CD4-positive, alpha-beta T cell treated with Interleukin-15 for 4 hours (primary cell): ENCODE results near the gene SDR39U1.
"Not testable (repeated sequence)": the region's sequence is repeated elsewhere in the genome, so short reads cannot be mapped to it uniquely, and the experiment has no call there.

Experiments
- DNase-seq: peaks from one replicate; pipeline ENCODE4 v3.0.0-alpha.2; 2020; ENCODE audit warnings: low spot score

SDR39U1 gene

GRCh38 chr14:24442240-24443052 is at the start of gene SDR39U1:
Gene SDR39U1 (minus strand): TSS chr14:24442776. CDS start chr14:24442769, 7 bp downstream.
- DNase-seq = peak; percentile 99

- DNase-seq = not testable (repeated sequence)
These were observed 49.2 kb upstream of the SDR39U1 start for GRCh38 chr14:24491586-24492408.

- DNase-seq = peak; percentile 12
These were observed 41.2 kb upstream of the SDR39U1 start for GRCh38 chr14:24483604-24484252.

- DNase-seq = not testable (repeated sequence)
These were observed 40.2 kb upstream of the SDR39U1 start for GRCh38 chr14:24482699-24483303.

- peak; percentile 47 for DNase-seq
These were observed 39.2 kb upstream of the SDR39U1 start for GRCh38 chr14:24481622-24482324.

GRCh38 chr14:24479999-24480398 is 37.4 kb upstream of the SDR39U1 start:
- DNase-seq = not testable (repeated sequence)

GRCh38 chr14:24475261-24475660 is 32.7 kb upstream of the SDR39U1 start:
- no peak for DNase-seq

GRCh38 chr14:24473211-24473610 is 30.6 kb upstream of the SDR39U1 start:
- no peak for DNase-seq

GRCh38 chr14:24470450-24470849 is 27.9 kb upstream of the SDR39U1 start:
- not testable (repeated sequence) for DNase-seq

- DNase-seq = no peak
These were observed 23.2 kb upstream of the SDR39U1 start for GRCh38 chr14:24465805-24466204.

- no peak for DNase-seq
These were observed 22.8 kb upstream of the SDR39U1 start for GRCh38 chr14:24465368-24465767.

- no peak for DNase-seq
These were observed 21.6 kb upstream of the SDR39U1 start for GRCh38 chr14:24463884-24464785.

GRCh38 chr14:24463017-24463883 is 20.7 kb upstream of the SDR39U1 start:
- DNase-seq = no peak

- DNase-seq = no peak
These were observed 18.8 kb upstream of the SDR39U1 start for GRCh38 chr14:24461336-24461735.

- no peak for DNase-seq
These were observed 16.8 kb upstream of the SDR39U1 start for GRCh38 chr14:24459331-24459730.

- no peak for DNase-seq
These were observed 16.2 kb upstream of the SDR39U1 start for GRCh38 chr14:24458736-24459135.

- no peak for DNase-seq
These were observed 14.4 kb upstream of the SDR39U1 start for GRCh38 chr14:24456980-24457379.

GRCh38 chr14:24450828-24451227 is 8.3 kb upstream of the SDR39U1 start:
- DNase-seq = not testable (repeated sequence)

GRCh38 chr14:24443053-24443665 is 583 bp upstream of the SDR39U1 start:
- DNase-seq = no peak
